Nephron (organoid): ENCODE data around the gene PPARGC1A.

Experiments
- H3K27ac Mint-ChIP-seq, 3 experiments: 2 replicates each; pipeline ENCODE4 v1.8.0; 2020; ENCODE audit warnings: mixed read lengths in 3 of 3, mild to moderate bottlenecking in 2 of 3, moderate library complexity in 1 of 3
- H3K27me3 Mint-ChIP-seq: 2 replicates; pipeline ENCODE4 v1.8.0; 2021; ENCODE audit warnings: low read depth, mild to moderate bottlenecking, moderate library complexity, mixed read lengths
- H3K36me3 Mint-ChIP-seq: 2 replicates; pipeline ENCODE4 v1.8.0; 2020; ENCODE audit warnings: low read depth, mixed read lengths
- H3K4me1 Mint-ChIP-seq: 2 replicates; pipeline ENCODE4 v1.8.0; 2020; ENCODE audit warnings: mixed read lengths
- H3K4me3 Mint-ChIP-seq, 3 experiments: 2 replicates each; pipeline ENCODE4 v1.8.0; 2020; ENCODE audit warnings: mild to moderate bottlenecking in 3 of 3, mixed read lengths in 3 of 3, moderate library complexity in 2 of 3
- H3K9me3 Mint-ChIP-seq: 2 replicates; pipeline ENCODE4 v1.8.0; 2020; ENCODE audit warnings: mixed read lengths
- TF ChIP-seq, protein P1 (sequence below), 3 experiments: fragments of 200-600 bp; sonication (generic); IDR thresholded peaks; one replicate each; pipeline ENCODE4 v1.5.0; 2021; ENCODE audit warnings: antibody characterized with exemption in 3 of 3; ENCODE audit not compliant: unreplicated experiment in 3 of 3

PPARGC1A gene

GRCh38 chr4:23835774-23836478 lies 53.9 kb downstream of the PPARGC1A start:
- Mint-ChIP-seq H3K27me3 (no peaks in the 10 kb centered on the region), H3K4me3 (no peak overlapping the region), H3K4me1 (no peaks in the 10 kb centered on the region), H3K36me3 (no peaks in the 10 kb centered on the region), H3K9me3 (no peaks in the 10 kb centered on the region), H3K27ac (no peak overlapping the region)
- TF ChIP-seq, protein P1, sequence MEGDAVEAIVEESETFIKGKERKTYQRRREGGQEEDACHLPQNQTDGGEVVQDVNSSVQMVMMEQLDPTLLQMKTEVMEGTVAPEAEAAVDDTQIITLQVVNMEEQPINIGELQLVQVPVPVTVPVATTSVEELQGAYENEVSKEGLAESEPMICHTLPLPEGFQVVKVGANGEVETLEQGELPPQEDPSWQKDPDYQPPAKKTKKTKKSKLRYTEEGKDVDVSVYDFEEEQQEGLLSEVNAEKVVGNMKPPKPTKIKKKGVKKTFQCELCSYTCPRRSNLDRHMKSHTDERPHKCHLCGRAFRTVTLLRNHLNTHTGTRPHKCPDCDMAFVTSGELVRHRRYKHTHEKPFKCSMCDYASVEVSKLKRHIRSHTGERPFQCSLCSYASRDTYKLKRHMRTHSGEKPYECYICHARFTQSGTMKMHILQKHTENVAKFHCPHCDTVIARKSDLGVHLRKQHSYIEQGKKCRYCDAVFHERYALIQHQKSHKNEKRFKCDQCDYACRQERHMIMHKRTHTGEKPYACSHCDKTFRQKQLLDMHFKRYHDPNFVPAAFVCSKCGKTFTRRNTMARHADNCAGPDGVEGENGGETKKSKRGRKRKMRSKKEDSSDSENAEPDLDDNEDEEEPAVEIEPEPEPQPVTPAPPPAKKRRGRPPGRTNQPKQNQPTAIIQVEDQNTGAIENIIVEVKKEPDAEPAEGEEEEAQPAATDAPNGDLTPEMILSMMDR (IDR thresholded peaks at IDR 0.05; ENCODE audit: unreplicated experiment in 3 of 3): no peak

- no peaks in the 10 kb centered on the region for H3K4me1 Mint-ChIP-seq
Measured at GRCh38 chr4:23828779-23829178, 61.1 kb downstream of the PPARGC1A start.

GRCh38 chr4:23828020-23828715 lies 61.7 kb downstream of the PPARGC1A start:
- Mint-ChIP-seq H3K27me3 (no peaks in the 10 kb centered on the region), H3K36me3 (peaks cover 12% of the 10 kb centered on the region)

More at GRCh38 chr4:23828779-23829178, 61.1 kb downstream of the PPARGC1A start:
- Mint-ChIP-seq H3K27ac (no peak overlapping the region), H3K9me3 (no peaks in the 10 kb centered on the region), H3K36me3 (peaks cover 12% of the 10 kb centered on the region), H3K4me3 (no peak overlapping the region), H3K27me3 (no peaks in the 10 kb centered on the region)
- TF ChIP-seq, protein P1 (IDR thresholded peaks at IDR 0.05; ENCODE audit: unreplicated experiment in 3 of 3): no peak

DNA sequence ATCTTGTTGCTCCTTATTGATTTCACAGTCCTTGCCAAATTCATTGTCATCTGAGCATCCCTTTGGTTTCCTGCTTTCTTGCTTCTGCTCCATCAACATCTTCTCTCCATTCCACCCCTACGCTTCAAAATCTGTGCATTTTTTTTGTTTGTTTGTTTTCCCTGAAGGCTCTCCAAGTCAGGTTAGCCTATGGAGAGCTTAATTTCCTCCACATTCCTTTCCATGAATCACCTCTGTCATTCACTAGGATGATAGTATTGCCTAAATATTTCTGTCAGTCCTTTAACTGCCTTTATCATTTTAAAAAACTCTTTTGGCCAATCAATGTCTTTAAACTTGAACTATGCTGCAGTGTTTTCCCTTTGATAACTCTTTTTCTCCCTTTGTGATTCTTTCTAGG lies 67.7 kb downstream of the PPARGC1A start:
- Mint-ChIP-seq H3K9me3 (no peaks in the 10 kb centered on the region), H3K4me1 (peaks cover 16% of the 10 kb centered on the region), H3K27ac (no peak overlapping the region), H3K4me3 (no peak overlapping the region), H3K36me3 (peaks cover 23% of the 10 kb centered on the region), H3K27me3 (no peaks in the 10 kb centered on the region)
- TF ChIP-seq, protein P1 (IDR thresholded peaks at IDR 0.05; ENCODE audit: unreplicated experiment in 3 of 3): no peak

More at GRCh38 chr4:23828020-23828715, 61.7 kb downstream of the PPARGC1A start:
- TF ChIP-seq, protein P1 (IDR thresholded peaks at IDR 0.05; ENCODE audit: unreplicated experiment in 3 of 3): no peak
- no peak overlapping the region for H3K4me3 Mint-ChIP-seq
- H3K27ac Mint-ChIP-seq: no peak overlapping the region
- H3K4me1 Mint-ChIP-seq: no peaks in the 10 kb centered on the region
- H3K9me3 Mint-ChIP-seq: no peaks in the 10 kb centered on the region

DNA sequence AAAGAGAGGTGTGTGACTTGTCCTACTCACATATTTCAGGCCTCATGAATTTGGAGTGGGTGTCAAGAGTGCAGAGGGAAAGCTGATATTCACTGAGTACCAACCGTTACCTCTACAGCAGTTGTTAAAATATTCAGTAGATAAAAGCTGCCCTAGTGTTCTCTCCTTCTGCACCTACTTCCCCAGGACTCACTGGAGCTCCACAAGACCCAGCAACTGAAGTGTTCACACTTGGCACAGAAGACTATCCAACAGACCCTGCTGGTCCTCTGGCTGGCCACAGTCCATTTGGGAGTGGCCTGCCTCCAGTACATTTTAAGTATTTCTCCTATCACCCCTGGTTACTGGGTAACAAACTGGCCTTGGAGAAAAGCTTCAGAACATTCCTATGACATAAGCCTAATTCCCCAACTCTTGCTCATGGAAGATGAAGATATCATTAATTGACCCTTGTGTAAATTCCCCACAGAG lies 70.8 kb downstream of the PPARGC1A start:
- H3K9me3 Mint-ChIP-seq: no peaks in the 10 kb centered on the region
- H3K27ac Mint-ChIP-seq: no peak overlapping the region
- peaks cover 33% of the 10 kb centered on the region for H3K4me1 Mint-ChIP-seq
- H3K4me3 Mint-ChIP-seq: no peak overlapping the region
- H3K36me3 Mint-ChIP-seq: peaks cover 24% of the 10 kb centered on the region
- TF ChIP-seq, protein P1 (IDR thresholded peaks at IDR 0.05; ENCODE audit: unreplicated experiment in 3 of 3): no peak
- no peaks in the 10 kb centered on the region for H3K27me3 Mint-ChIP-seq
